GM23338 (cell line): ENCODE results near the gene UBA6. TPM values are rescaled to one million over a fixed set of nuclear protein-coding genes. Genes with fewer than 3 reads are reported as not detected.

ENCODE experiments used
- ATAC-seq: fragments of 200-7000 bp; cut with Tn5 transposase; 3 replicates; pipeline ENCODE4 v1.9.1; 2020
- DNase-seq: peaks from one replicate; pipeline ENCODE4 v3.0.0-alpha.2; 2015; ENCODE audit warnings: low spot score
- H2AFZ ChIP-seq: fragments of 200-600 bp; sonication (generic); 2 replicates; pipeline ENCODE4 v1.8.0; 2016; ENCODE audit warnings: antibody characterized with exemption, mild to moderate bottlenecking, moderate library complexity
- H3F3A ChIP-seq: fragments of 200-600 bp; sonication (generic); replicated peaks from 2 replicates; pipeline ENCODE4 v1.8.0; 2017; ENCODE audit warnings: antibody characterized with exemption, mixed run types, low read depth
- H3K27ac ChIP-seq: fragments of 200-600 bp; sonication (generic); 2 replicates; pipeline ENCODE4 v1.6.1; 2016; ENCODE audit warnings: low read depth
- H3K27me3 ChIP-seq: fragments of 200-600 bp; sonication (generic); 2 replicates; pipeline ENCODE4 v1.8.0; 2016; ENCODE audit warnings: mild to moderate bottlenecking, mixed run types, moderate library complexity; ENCODE audit not compliant: insufficient read depth
- H3K36me3 ChIP-seq: fragments of 200-600 bp; sonication (generic); 2 replicates; pipeline ENCODE4 v1.8.0; 2016; ENCODE audit warnings: mild to moderate bottlenecking; ENCODE audit not compliant: insufficient read depth
- H3K4me1 ChIP-seq: fragments of 200-600 bp; sonication (generic); 2 replicates; pipeline ENCODE4 v1.8.0; 2016; ENCODE audit warnings: mild to moderate bottlenecking, moderate library complexity; ENCODE audit not compliant: insufficient read depth
- H3K4me2 ChIP-seq: fragments of 200-600 bp; sonication (generic); 2 replicates; pipeline ENCODE4 v1.7.1; 2017; ENCODE audit warnings: mixed run types
- H3K4me3 ChIP-seq: fragments of 200-600 bp; sonication (generic); 2 replicates; pipeline ENCODE4 v1.6.1; 2016; ENCODE audit warnings: mixed run types
- H3K79me2 ChIP-seq: fragments of 200-600 bp; sonication (generic); replicated peaks from 2 replicates; pipeline ENCODE4 v1.8.0; 2017; ENCODE audit warnings: mild to moderate bottlenecking; ENCODE audit not compliant: insufficient read depth
- H3K9me2 ChIP-seq: fragments of 200-600 bp; sonication (generic); 2 replicates; pipeline ENCODE4 v1.8.0; 2017; ENCODE audit not compliant: insufficient read depth
- H4K20me1 ChIP-seq: fragments of 200-600 bp; sonication (generic); replicated peaks from 2 replicates; pipeline ENCODE4 v1.8.0; 2017; ENCODE audit warnings: mild to moderate bottlenecking; ENCODE audit not compliant: insufficient read depth
- H3K27ac Mint-ChIP-seq: 2 replicates; pipeline ENCODE4 v1.8.0; 2020; ENCODE audit warnings: inconsistent platforms, mild to moderate bottlenecking, moderate library complexity, mixed read lengths
- H3K27me3 Mint-ChIP-seq: 3 replicates; pipeline ENCODE4 v1.8.0; 2022; ENCODE audit warnings: low read depth, mild to moderate bottlenecking, moderate library complexity, mixed read lengths, inconsistent platforms; ENCODE audit not compliant: insufficient read depth, poor library complexity
- H3K36me3 Mint-ChIP-seq: 3 replicates; pipeline ENCODE4 v1.8.0; 2021; ENCODE audit warnings: low read depth, mild to moderate bottlenecking, inconsistent platforms, moderate library complexity, mixed read lengths
- H3K4me1 Mint-ChIP-seq: 3 replicates; pipeline ENCODE4 v1.8.0; 2020; ENCODE audit warnings: mild to moderate bottlenecking, inconsistent platforms, mixed read lengths
- H3K4me3 Mint-ChIP-seq: 3 replicates; pipeline ENCODE4 v1.8.0; 2021; ENCODE audit warnings: moderate library complexity, mild to moderate bottlenecking, inconsistent platforms, mixed read lengths
- H3K9me3 Mint-ChIP-seq: 3 replicates; pipeline ENCODE4 v1.8.0; 2020; ENCODE audit warnings: moderate library complexity, mild to moderate bottlenecking, inconsistent platforms, mixed read lengths
- ETS1 ChIP-seq: IDR thresholded peaks from 2 replicates; pipeline ENCODE4 v1.6.1; 2016; ENCODE audit warnings: antibody characterized with exemption
- EZH2 ChIP-seq: fragments of 200-600 bp; sonication (generic); IDR thresholded peaks from one replicate; pipeline ENCODE4 v1.8.0; 2017; ENCODE audit warnings: antibody characterized with exemption, mild to moderate bottlenecking, low read depth; ENCODE audit not compliant: unreplicated experiment
- JUNB ChIP-seq: IDR thresholded peaks from one replicate; pipeline ENCODE4 v1.6.1; 2016; ENCODE audit warnings: antibody characterized with exemption; ENCODE audit not compliant: unreplicated experiment
- NANOG ChIP-seq: IDR thresholded peaks from 2 replicates; pipeline ENCODE4 v1.6.1; 2016; ENCODE audit warnings: antibody characterized with exemption, borderline replicate concordance
- POLR2AphosphoS5 ChIP-seq: IDR thresholded peaks from 2 replicates; pipeline ENCODE4 v1.6.1; 2016; ENCODE audit warnings: antibody characterized with exemption, low read depth
- REST ChIP-seq: IDR thresholded peaks from one replicate; pipeline ENCODE4 v1.6.1; 2018; ENCODE audit warnings: antibody characterized with exemption; ENCODE audit not compliant: unreplicated experiment
- STAT1 ChIP-seq: IDR thresholded peaks from one replicate; pipeline ENCODE4 v1.6.1; 2016; ENCODE audit warnings: antibody characterized with exemption; ENCODE audit not compliant: unreplicated experiment
- ZNF114 ChIP-seq: fragments of 250-450 bp; sonication (Bioruptor Pico); IDR thresholded peaks from 2 replicates; pipeline ENCODE4 v1.5.0; 2020; ENCODE audit warnings: mild to moderate bottlenecking, moderate library complexity
- ZNF331 ChIP-seq: fragments of 250-450 bp; sonication (Bioruptor Pico); IDR thresholded peaks from 2 replicates; pipeline ENCODE4 v1.5.0; 2020; ENCODE audit warnings: low read depth, mild to moderate bottlenecking, moderate library complexity
- ZNF462 ChIP-seq: fragments of 250-450 bp; sonication (Bioruptor Pico); IDR thresholded peaks from 2 replicates; pipeline ENCODE4 v1.5.0; 2020; ENCODE audit warnings: mild to moderate bottlenecking, moderate library complexity
- polyA plus RNA-seq: library from polyadenylated mRNA; unstranded; fragments of >200 nt; fragmentation: Nextera tagmentation; extraction: Ambion mirVana; gene quantifications from 2 replicates; pipeline ENCODE4 v1.2.1, GENCODE V29; 2016
- total RNA-seq: library from RNA; depleted of rRNA; stranded (reverse); fragments of >200 nt; shearing (Covaris generic); gene quantifications from 2 replicates; pipeline ENCODE4 v1.2.3, GENCODE V29; 2014
- TF ChIP-seq, protein P1 (sequence below), 2 experiments: fragments of 200-600 bp in 1 of 2; sonication (generic) in 1 of 2; conservative IDR thresholded peaks; 2 replicates each; pipeline versions ENCODE4 v1.5.1 to v1.6.1; 2016 to 2017; ENCODE audit warnings: antibody characterized with exemption in 2 of 2, low read depth in 2 of 2, mild to moderate bottlenecking in 2 of 2, moderate library complexity in 1 of 2

UBA6 gene
- total and polyA plus RNA-seq, 2 experiments from 2014 or later, result 17.6 to 77.3 TPM

DNA sequence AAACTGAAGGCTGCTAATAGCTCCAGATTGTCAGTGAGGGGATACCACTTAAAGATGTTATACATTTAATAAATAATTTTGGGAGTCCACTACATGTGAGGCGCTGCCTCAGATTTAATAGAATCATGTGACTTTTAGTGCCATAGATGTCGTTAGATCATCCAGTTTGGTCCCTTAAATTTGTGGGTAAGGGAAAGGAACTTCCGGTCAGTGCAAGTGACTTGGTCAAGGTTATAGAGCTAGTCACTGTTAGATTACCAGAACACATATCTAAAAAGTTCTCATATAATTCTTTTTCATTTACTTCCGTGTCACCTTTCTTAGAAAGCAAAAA is 529 bp upstream of the UBA6 start (continued):
- TF ChIP-seq, protein P1, sequence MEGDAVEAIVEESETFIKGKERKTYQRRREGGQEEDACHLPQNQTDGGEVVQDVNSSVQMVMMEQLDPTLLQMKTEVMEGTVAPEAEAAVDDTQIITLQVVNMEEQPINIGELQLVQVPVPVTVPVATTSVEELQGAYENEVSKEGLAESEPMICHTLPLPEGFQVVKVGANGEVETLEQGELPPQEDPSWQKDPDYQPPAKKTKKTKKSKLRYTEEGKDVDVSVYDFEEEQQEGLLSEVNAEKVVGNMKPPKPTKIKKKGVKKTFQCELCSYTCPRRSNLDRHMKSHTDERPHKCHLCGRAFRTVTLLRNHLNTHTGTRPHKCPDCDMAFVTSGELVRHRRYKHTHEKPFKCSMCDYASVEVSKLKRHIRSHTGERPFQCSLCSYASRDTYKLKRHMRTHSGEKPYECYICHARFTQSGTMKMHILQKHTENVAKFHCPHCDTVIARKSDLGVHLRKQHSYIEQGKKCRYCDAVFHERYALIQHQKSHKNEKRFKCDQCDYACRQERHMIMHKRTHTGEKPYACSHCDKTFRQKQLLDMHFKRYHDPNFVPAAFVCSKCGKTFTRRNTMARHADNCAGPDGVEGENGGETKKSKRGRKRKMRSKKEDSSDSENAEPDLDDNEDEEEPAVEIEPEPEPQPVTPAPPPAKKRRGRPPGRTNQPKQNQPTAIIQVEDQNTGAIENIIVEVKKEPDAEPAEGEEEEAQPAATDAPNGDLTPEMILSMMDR (conservative IDR thresholded peaks at IDR 0.05; ENCODE audit: low read depth in 2 of 2), result no peak
- TF ChIP-seq STAT1, result no peak
- no peak for TF ChIP-seq ETS1
- no peak for TF ChIP-seq ZNF114 (CRISPR knock-in tag)
- no peak for TF ChIP-seq POLR2AphosphoS5

- peak overlapping the region; percentile 75; the same call in 1 of the 2 replicates for H2AFZ ChIP-seq
- peaks cover 83% of the 10 kb centered on the region for H3K79me2 ChIP-seq
- H3K4me3 ChIP-seq, result peak overlapping the region; percentile 85
- H4K20me1 ChIP-seq, result no peaks in the 10 kb centered on the region
- H3K27ac ChIP-seq, result peak overlapping the region; percentile 90
- H3K4me2 ChIP-seq, result peak overlapping the region; percentile 92
- TF ChIP-seq NANOG (no peak), ZNF462 (CRISPR knock-in tag) (no peak), JUNB (no peak), POLR2AphosphoS5 (no peak), ZNF331 (CRISPR knock-in tag) (no peak), STAT1 (no peak), ZNF114 (CRISPR knock-in tag) (no peak), EZH2 (no peak), REST (no peak)
- Mint-ChIP-seq H3K36me3 (peaks cover 4% of the 10 kb centered on the region; the same call in 2 of the 3 replicates), H3K4me1 (peaks cover 11% of the 10 kb centered on the region), H3K4me3 (peak overlapping the region; percentile 88), H3K27me3 (no peaks in the 10 kb centered on the region), H3K27ac (peak overlapping the region; percentile 95), H3K9me3 (no peaks in the 10 kb centered on the region)
- H3K27me3 ChIP-seq, result no peaks in the 10 kb centered on the region
- H3F3A ChIP-seq, result no peaks in the 10 kb centered on the region
- ATAC-seq (peak; percentile 55), DNase-seq (no peak)
- H3K4me1 ChIP-seq, result peaks cover 8% of the 10 kb centered on the region
- H3K36me3 ChIP-seq, result peaks cover 3% of the 10 kb centered on the region; the same call in 1 of the 2 replicates
- H3K9me2 ChIP-seq, result no peaks in the 10 kb centered on the region
Observed at GRCh38 chr4:67700116-67700737, 728 bp downstream of the UBA6 start.
